ENCODE data around the gene EML4.

- TF ChIP-seq CTCF (conservative IDR thresholded peaks at IDR 0.05; ENCODE audit: low read length) (no peak), EZH2phosphoT487 (IDR thresholded peaks at IDR 0.05; ENCODE audit: borderline replicate concordance) (no peak)
Observed at GRCh38 chr2:42316910-42317309, 147.8 kb downstream of the EML4 start.
